ENCODE measurements around the gene RXRA. TPM values are rescaled to one million over a fixed set of nuclear protein-coding genes. Genes with fewer than 3 reads are reported as not detected.

RXRA gene
- total RNA-seq, 4 donors from 2014 or later: 41.8 to 83.1 (median 50.4) TPM

GRCh38 chr9:134461426-134461982, 135.2 kb downstream of the RXRA start:
- Histone ChIP-seq H3K36me3 (no peaks in the 10 kb centered on the region), H3K9me3 (peaks cover 0 to 7% (median 4%) of the 10 kb centered on the region in 3 donors), H3K4me1 (peaks cover 7 to 30% (median 7%) of the 10 kb centered on the region in 3 donors), H3K4me3 (no peak overlapping the region), H3K27me3 (peaks cover 0 to 17% (median 0%) of the 10 kb centered on the region in 4 donors), H3K27ac (no peak overlapping the region)
- TF ChIP-seq POLR2A (IDR thresholded peaks at IDR 0.05): no peak
- TF ChIP-seq CTCF (IDR thresholded peaks at IDR 0.05): no peak
- WGBS, 2 donors: 83% methylated on average over 3 of the region's 8 CpGs; no CpG with 5 or more reads in 1 of the 2 donors
- intact Hi-C loops (cut with DNase I): no loop called here
- DNase-seq: no peak

- WGBS, 2 donors: 43 to 45% methylated on average over 12 to 13 of the region's 13 CpGs
- Histone ChIP-seq H3K36me3 (no peaks in the 10 kb centered on the region), H3K4me3 (no peak overlapping the region), H3K4me1 (peaks cover 0 to 21% (median 0%) of the 10 kb centered on the region in 3 donors), H3K27me3 (peaks cover 0 to 17% (median 0%) of the 10 kb centered on the region in 4 donors), H3K9me3 (peaks cover 0 to 7% (median 4%) of the 10 kb centered on the region in 3 donors), H3K27ac (no peak overlapping the region)
- no peak for DNase-seq
- no peak for TF ChIP-seq POLR2A (IDR thresholded peaks at IDR 0.05)
- TF ChIP-seq CTCF (IDR thresholded peaks at IDR 0.05): no peak
- intact Hi-C loops (cut with DNase I): no loop called here
These were observed 136.1 kb downstream of the RXRA start for GRCh38 chr9:134462318-134462717.

- TF ChIP-seq POLR2A (IDR thresholded peaks at IDR 0.05): no peak
- no peak for TF ChIP-seq CTCF (IDR thresholded peaks at IDR 0.05)
- Histone ChIP-seq H3K27me3 (peaks cover 0 to 17% (median 0%) of the 10 kb centered on the region in 4 donors), H3K4me3 (no peak overlapping the region), H3K4me1 (peaks cover 0 to 12% (median 0%) of the 10 kb centered on the region in 3 donors), H3K27ac (no peak overlapping the region), H3K9me3 (peaks cover 0 to 7% (median 4%) of the 10 kb centered on the region in 3 donors), H3K36me3 (no peaks in the 10 kb centered on the region)
- no peak for DNase-seq
- WGBS, 2 donors: 64 to 83% methylated on average over 6 to 7 of the region's 7 CpGs
- intact Hi-C loops (cut with DNase I): no loop called here
These were observed 137.0 kb downstream of the RXRA start for GRCh38 chr9:134463280-134463679.

- TF ChIP-seq POLR2A (IDR thresholded peaks at IDR 0.05): no peak
- TF ChIP-seq CTCF (IDR thresholded peaks at IDR 0.05): no peak
- Histone ChIP-seq H3K4me1 (peaks cover 0 to 12% (median 6%) of the 10 kb centered on the region in 3 donors), H3K4me3 (no peak overlapping the region), H3K36me3 (no peaks in the 10 kb centered on the region), H3K27ac (no peak overlapping the region), H3K27me3 (peaks cover 0 to 17% (median 0%) of the 10 kb centered on the region in 4 donors), H3K9me3 (no peaks in the 10 kb centered on the region)
- no peak for DNase-seq
- 40 to 58% methylated on average over 2 to 3 of the region's 20 CpGs for WGBS, 2 donors
- intact Hi-C loops (cut with DNase I): no loop called here
These were observed 140.8 kb downstream of the RXRA start for GRCh38 chr9:134466869-134467616.

- no peak for TF ChIP-seq CTCF (IDR thresholded peaks at IDR 0.05)
- TF ChIP-seq POLR2A (IDR thresholded peaks at IDR 0.05): no peak
- Histone ChIP-seq H3K4me3 (no peak overlapping the region), H3K36me3 (no peaks in the 10 kb centered on the region), H3K9me3 (no peaks in the 10 kb centered on the region), H3K27ac (no peak overlapping the region), H3K4me1 (peaks cover 0 to 13% (median 6%) of the 10 kb centered on the region in 3 donors), H3K27me3 (peaks cover 0 to 5% (median 0%) of the 10 kb centered on the region in 4 donors)
- intact Hi-C loops (cut with DNase I): no loop called here
- no peak for DNase-seq
- WGBS, 2 donors: 60 to 63% methylated on average over 1 to 2 of the region's 9 CpGs
These were observed 142.1 kb downstream of the RXRA start for GRCh38 chr9:134468358-134468757.
